ENCODE data around the gene MRGPRX4. TPM values are rescaled to one million over a fixed set of nuclear protein-coding genes. Genes with fewer than 3 reads are reported as not detected.
"Not testable (repeated sequence)": the region's sequence is repeated elsewhere in the genome, so short reads cannot be mapped to it uniquely, and the experiment has no call there.

Gene MRGPRX4
- total and polyA plus RNA-seq, 12 donors = not detected

DNA sequence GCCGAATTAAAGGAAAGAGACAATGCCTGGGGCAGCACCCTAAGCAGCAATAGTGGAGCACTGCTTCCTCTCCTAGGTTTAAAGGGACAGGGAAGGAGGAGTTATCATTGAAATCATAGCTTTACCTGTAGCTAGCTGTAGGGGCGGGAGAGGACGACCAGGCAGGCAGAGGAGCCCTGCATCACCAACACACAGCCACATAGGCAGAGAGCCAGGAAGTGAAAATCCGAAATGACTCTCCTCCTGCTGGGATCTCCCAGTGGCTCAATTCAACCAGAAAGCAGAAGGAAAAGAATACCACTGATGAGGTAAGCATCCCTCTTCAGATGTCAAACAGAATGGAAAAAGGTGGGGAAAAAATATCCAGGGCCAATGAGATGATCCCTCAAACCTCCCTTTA is 20.4 kb downstream of the MRGPRX4 start:
- TF ChIP-seq POLR2A (IDR thresholded peaks at IDR 0.05) (no peak), CTCF (IDR thresholded peaks at IDR 0.05) (no peak)
- peaks cover 5% of the 10 kb centered on the region for H3K27me3 ChIP-seq
- H3K4me1 ChIP-seq (replicated peaks in 1 of 2) = no peaks in the 10 kb centered on the region
- H3K9me3 ChIP-seq (replicated peaks in 1 of 3) = no peaks in the 10 kb centered on the region
- no peak for DNase-seq
- intact Hi-C loops (cut with DNase I) = no loop called here
- no peak overlapping the region for H3K4me3 ChIP-seq
- no peaks in the 10 kb centered on the region for H3K36me3 ChIP-seq (replicated peaks in 1 of 2)
- H3K27ac ChIP-seq = no peak overlapping the region
- 27 to 51% (median 38%) methylated on average over 4 of the region's 4 CpGs for WGBS, 4 donors

- WGBS, 4 donors = 87 to 98% (median 90%) methylated on average over 2 of the region's 2 CpGs
- H3K27ac ChIP-seq = no peak overlapping the region
- H3K4me1 ChIP-seq (replicated peaks in 1 of 2) = no peaks in the 10 kb centered on the region
- no peaks in the 10 kb centered on the region for H3K9me3 ChIP-seq (replicated peaks in 1 of 3)
- no peaks in the 10 kb centered on the region for H3K36me3 ChIP-seq (replicated peaks in 1 of 2)
- H3K27me3 ChIP-seq = no peaks in the 10 kb centered on the region
- no peak for TF ChIP-seq CTCF (IDR thresholded peaks at IDR 0.05)
- TF ChIP-seq POLR2A (IDR thresholded peaks at IDR 0.05) = no peak
- no peak overlapping the region for H3K4me3 ChIP-seq
- DNase-seq = no peak
- intact Hi-C loops (cut with DNase I) = no loop called here
These were observed 23.9 kb downstream of the MRGPRX4 start for GRCh38 chr11:18196532-18196931.

GRCh38 chr11:18197738-18198137 is 25.1 kb downstream of the MRGPRX4 start:
- H3K27ac ChIP-seq; H3K36me3 ChIP-seq (replicated peaks in 1 of 2); H3K27me3 ChIP-seq; H3K4me3 ChIP-seq; H3K4me1 ChIP-seq (replicated peaks in 1 of 2); H3K9me3 ChIP-seq (replicated peaks in 1 of 3); DNase-seq; intact Hi-C loops (cut with DNase I): not testable (repeated sequence)
- 61 to 88% (median 61%) methylated on average over 3 of the region's 3 CpGs for WGBS, 4 donors

- WGBS, 4 donors = 7 to 32% (median 16%) methylated on average over 4 to 6 of the region's 6 CpGs
- Histone ChIP-seq H3K27me3 (peaks cover 5% of the 10 kb centered on the region), H3K27ac (no peak overlapping the region), H3K4me3 (no peak overlapping the region), H3K36me3 (replicated peaks in 1 of 2) (no peaks in the 10 kb centered on the region), H3K9me3 (replicated peaks in 1 of 3) (no peaks in the 10 kb centered on the region), H3K4me1 (replicated peaks in 1 of 2) (no peaks in the 10 kb centered on the region)
- DNase-seq = peak in 2 of 7 donors; percentile 20 to 24
- no peak for TF ChIP-seq POLR2A (IDR thresholded peaks at IDR 0.05)
- TF ChIP-seq CTCF (IDR thresholded peaks at IDR 0.05) = peak in 4 of 6 experiments; percentile 15 to 46 (median 32)
- intact Hi-C loops (cut with DNase I) = no loop called here
These were observed 31.1 kb downstream of the MRGPRX4 start for GRCh38 chr11:18203723-18204122.

DNA sequence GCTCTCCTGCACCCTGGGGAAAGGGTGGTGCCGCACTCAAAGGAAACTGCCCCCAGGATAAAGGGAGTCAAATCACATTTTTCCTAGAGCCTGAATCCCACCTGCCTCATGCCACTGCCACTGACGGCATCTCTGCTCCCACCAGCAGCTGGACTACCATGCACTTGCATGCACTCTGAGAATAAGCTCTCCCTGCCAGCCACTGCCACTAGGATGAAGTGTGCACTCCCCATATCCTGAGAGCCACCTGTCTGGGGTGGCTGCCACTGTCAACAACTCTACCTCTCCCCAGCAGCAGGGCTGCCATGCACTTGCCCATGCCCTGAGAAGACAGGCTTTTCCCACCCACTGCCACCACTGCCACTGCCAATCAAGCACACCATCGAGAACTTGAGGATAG is 31.6 kb downstream of the MRGPRX4 start:
- intact Hi-C loops (cut with DNase I) = no loop called here
- WGBS, 4 donors = 81 to 95% (median 85%) methylated on average over 3 of the region's 3 CpGs
- Histone ChIP-seq H3K4me3 (no peak overlapping the region), H3K9me3 (replicated peaks in 1 of 3) (no peaks in the 10 kb centered on the region), H3K27me3 (peaks cover 5% of the 10 kb centered on the region), H3K27ac (no peak overlapping the region), H3K36me3 (replicated peaks in 1 of 2) (no peaks in the 10 kb centered on the region), H3K4me1 (replicated peaks in 1 of 2) (no peaks in the 10 kb centered on the region)
- no peak for DNase-seq
- TF ChIP-seq POLR2A (IDR thresholded peaks at IDR 0.05) (no peak), CTCF (IDR thresholded peaks at IDR 0.05) (no peak)

All from adrenal gland (tissue), 12 donors.